GM19397 (cell line): Measurements from ENCODE around the gene PAX7.

ENCODE experiments used
- ATAC-seq: cut with Tn5 transposase; IDR thresholded peaks from one replicate; pipeline ENCODE4 v1.9.1; 2021; ENCODE audit warnings: mild to moderate bottlenecking, moderate library complexity; ENCODE audit not compliant: unreplicated experiment

PAX7 gene

GRCh38 chr1:18640228-18641004 is 9.8 kb downstream of the PAX7 start:
- ATAC-seq, result no peak

- no peak for ATAC-seq
These were observed 10.6 kb downstream of the PAX7 start for GRCh38 chr1:18641005-18641941.

GRCh38 chr1:18642278-18643095 is 11.8 kb downstream of the PAX7 start:
- no peak for ATAC-seq

GRCh38 chr1:18643154-18644012 is 12.7 kb downstream of the PAX7 start:
- ATAC-seq, result no peak

GRCh38 chr1:18644013-18644399 is 13.4 kb downstream of the PAX7 start:
- no peak for ATAC-seq

- no peak for ATAC-seq
These were observed 13.8 kb downstream of the PAX7 start for GRCh38 chr1:18644446-18644845.

GRCh38 chr1:18644973-18645746 is 14.5 kb downstream of the PAX7 start:
- no peak for ATAC-seq

- no peak for ATAC-seq
These were observed 15.1 kb downstream of the PAX7 start for GRCh38 chr1:18645747-18646090.

GRCh38 chr1:18646091-18646785 is 15.6 kb downstream of the PAX7 start:
- no peak for ATAC-seq

- ATAC-seq, result no peak
These were observed 16.3 kb downstream of the PAX7 start for GRCh38 chr1:18646786-18647410.

- no peak for ATAC-seq
These were observed 17.1 kb downstream of the PAX7 start for GRCh38 chr1:18647681-18648214.

GRCh38 chr1:18649693-18650370 is 19.2 kb downstream of the PAX7 start:
- no peak for ATAC-seq

- no peak for ATAC-seq
These were observed 21.1 kb downstream of the PAX7 start for GRCh38 chr1:18651713-18652112.

- no peak for ATAC-seq
These were observed 22.1 kb downstream of the PAX7 start for GRCh38 chr1:18652791-18653190.

- ATAC-seq, result no peak
These were observed 22.7 kb downstream of the PAX7 start for GRCh38 chr1:18653367-18653766.

- no peak for ATAC-seq
These were observed 23.3 kb downstream of the PAX7 start for GRCh38 chr1:18653916-18654315.

- no peak for ATAC-seq
These were observed 24.0 kb downstream of the PAX7 start for GRCh38 chr1:18654599-18654998.
